ENCODE data around the gene GAS2L2. TPM values are rescaled to one million over a fixed set of nuclear protein-coding genes. Genes with fewer than 3 reads are reported as not detected.
"Not testable (repeated sequence)": the region's sequence is repeated elsewhere in the genome, so short reads cannot be mapped to it uniquely, and the experiment has no call there.

GAS2L2 gene
- total and polyA plus RNA-seq, 8 donors, result under 0.01 to 0.05 TPM; not detected in 6

DNA sequence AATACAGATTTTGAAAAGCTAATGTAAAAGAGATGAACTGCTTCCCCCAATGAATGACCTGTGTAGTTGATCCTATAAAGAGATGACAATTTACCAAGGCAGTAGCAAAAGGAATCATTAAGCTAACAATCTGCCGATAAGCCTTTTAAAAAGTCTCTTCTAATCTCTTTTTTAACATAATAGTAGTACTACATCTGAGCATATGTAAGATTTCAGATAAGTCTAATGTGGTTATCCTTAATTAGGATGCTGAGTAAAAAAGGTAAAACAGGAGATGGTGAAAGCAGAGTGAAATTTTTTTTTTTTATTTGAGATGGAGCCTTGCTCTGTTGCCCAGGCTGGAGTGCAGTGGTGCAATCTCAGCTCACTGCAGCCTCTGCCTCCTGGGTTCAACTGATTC lies 47.8 kb downstream of the GAS2L2 start:
- Histone ChIP-seq H3K4me1 (peaks cover 11 to 38% (median 25%) of the 10 kb centered on the region in 4 donors), H3K4me3 (no peak overlapping the region), H3K27me3 (no peaks in the 10 kb centered on the region), H3K9me3 (no peaks in the 10 kb centered on the region), H3K27ac (no peak overlapping the region), H3K36me3 (peaks cover 5 to 45% (median 27%) of the 10 kb centered on the region in 4 donors)
- DNase-seq, result no peak
- intact Hi-C loops (cut with DNase I; ENCODE audit: low total_unique reads), result no loop called here
- WGBS, 5 donors, result 78 to 91% (median 88%) methylated on average over 1 of the region's 1 CpG
- no peak for TF ChIP-seq POLR2A (IDR thresholded peaks at IDR 0.05)
- TF ChIP-seq CTCF (IDR thresholded peaks at IDR 0.05), result no peak
- no peak for TF ChIP-seq EP300 (IDR thresholded peaks at IDR 0.05)
- no peak for TF ChIP-seq POLR2AphosphoS5 (IDR thresholded peaks at IDR 0.05)

- 95 to 98% (median 97%) methylated on average over 2 of the region's 2 CpGs for WGBS, 5 donors
- H3K27me3 ChIP-seq; H3K4me3 ChIP-seq; H3K9me3 ChIP-seq; DNase-seq; intact Hi-C loops (cut with DNase I; ENCODE audit: low total_unique reads); H3K27ac ChIP-seq: not testable (repeated sequence)
- Histone ChIP-seq H3K4me1 (peaks cover 9 to 25% (median 15%) of the 10 kb centered on the region in 4 donors), H3K36me3 (peaks cover 0 to 34% (median 17%) of the 10 kb centered on the region in 4 donors)
Measured at GRCh38 chr17:35703308-35703707, 49.7 kb downstream of the GAS2L2 start.

- DNase-seq, result no peak
- WGBS, 5 donors, result 91 to 96% (median 94%) methylated on average over 5 of the region's 5 CpGs
- Histone ChIP-seq H3K4me1 (peaks cover 0 to 14% (median 4%) of the 10 kb centered on the region in 4 donors), H3K9me3 (no peaks in the 10 kb centered on the region), H3K4me3 (no peak overlapping the region), H3K36me3 (peaks cover 0 to 40% (median 25%) of the 10 kb centered on the region in 4 donors), H3K27me3 (no peaks in the 10 kb centered on the region), H3K27ac (no peak overlapping the region)
- intact Hi-C loops (cut with DNase I; ENCODE audit: low total_unique reads), result no loop called here
- no peak for TF ChIP-seq POLR2AphosphoS5 (IDR thresholded peaks at IDR 0.05)
- TF ChIP-seq POLR2A (IDR thresholded peaks at IDR 0.05), result no peak
- TF ChIP-seq EP300 (IDR thresholded peaks at IDR 0.05), result no peak
- TF ChIP-seq CTCF (IDR thresholded peaks at IDR 0.05), result no peak
Measured at GRCh38 chr17:35701491-35701890, 51.5 kb downstream of the GAS2L2 start.

DNA sequence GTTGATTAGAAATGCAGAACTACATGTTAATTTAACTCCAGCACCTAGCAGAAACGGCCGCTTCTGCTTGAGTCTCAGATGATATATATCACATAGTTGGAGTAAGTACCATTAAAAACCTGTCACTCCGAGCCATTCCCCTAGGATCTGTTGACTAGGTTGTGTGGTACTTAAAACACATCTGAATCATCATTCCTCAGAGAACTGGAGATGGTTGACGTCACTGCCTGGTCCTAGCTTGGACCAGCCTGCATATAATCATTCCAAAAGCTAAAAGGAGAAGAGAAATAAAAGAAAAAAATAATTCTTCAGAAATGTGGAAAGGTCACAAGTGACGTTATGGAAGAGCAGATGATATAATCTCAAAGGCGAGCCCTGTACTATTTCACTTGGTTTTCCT lies 52.9 kb downstream of the GAS2L2 start:
- peaks cover 5 to 54% (median 36%) of the 10 kb centered on the region in 4 donors for H3K36me3 ChIP-seq
- no peak for DNase-seq
- H3K27ac ChIP-seq, result no peak overlapping the region
- TF ChIP-seq CTCF (IDR thresholded peaks at IDR 0.05) (no peak), EP300 (IDR thresholded peaks at IDR 0.05) (no peak), POLR2AphosphoS5 (IDR thresholded peaks at IDR 0.05) (no peak), POLR2A (IDR thresholded peaks at IDR 0.05) (no peak)
- no peak overlapping the region for H3K4me3 ChIP-seq
- H3K4me1 ChIP-seq, result peaks cover 0 to 2% (median 0%) of the 10 kb centered on the region in 4 donors
- no peaks in the 10 kb centered on the region for H3K27me3 ChIP-seq
- intact Hi-C loops (cut with DNase I; ENCODE audit: low total_unique reads), result no loop called here
- no peaks in the 10 kb centered on the region for H3K9me3 ChIP-seq
- WGBS, 5 donors, result 83 to 90% (median 86%) methylated on average over 6 of the region's 6 CpGs

DNA sequence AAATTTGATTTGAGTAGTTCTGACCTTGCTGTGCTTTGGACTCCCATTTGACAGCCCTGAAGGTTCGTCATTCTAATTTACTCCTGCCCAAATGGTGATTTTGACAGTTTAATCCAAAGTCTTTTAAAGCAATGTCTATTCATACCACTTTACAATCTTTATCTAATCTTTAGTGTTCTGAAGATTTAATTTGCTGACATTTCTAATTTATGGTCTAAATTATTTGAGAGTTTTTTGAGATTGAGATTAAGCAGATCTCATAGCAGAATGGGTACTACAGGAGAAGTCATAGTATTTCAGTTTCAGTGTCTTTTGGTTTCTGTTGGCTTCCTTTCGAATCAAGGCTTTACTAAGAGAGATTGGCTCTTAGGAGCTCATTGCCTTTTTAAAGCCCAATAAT lies 54.2 kb downstream of the GAS2L2 start:
- no peak for DNase-seq
- Histone ChIP-seq H3K4me3 (no peak overlapping the region), H3K36me3 (peaks cover 10 to 67% (median 49%) of the 10 kb centered on the region in 4 donors), H3K4me1 (no peaks in the 10 kb centered on the region), H3K9me3 (no peaks in the 10 kb centered on the region), H3K27ac (no peak overlapping the region), H3K27me3 (no peaks in the 10 kb centered on the region)
- TF ChIP-seq CTCF (IDR thresholded peaks at IDR 0.05), result no peak
- TF ChIP-seq POLR2AphosphoS5 (IDR thresholded peaks at IDR 0.05), result no peak
- TF ChIP-seq POLR2A (IDR thresholded peaks at IDR 0.05), result no peak
- WGBS, 5 donors, result 85 to 97% (median 94%) methylated on average over 2 of the region's 2 CpGs
- intact Hi-C loops (cut with DNase I; ENCODE audit: low total_unique reads), result no loop called here

All from stomach (tissue), 9 donors.